Thyroid gland (tissue), 4 donors: Measurements from ENCODE around the gene MERTK.

Experiments used
- POLR2A ChIP-seq, 2 donors: fragments of 450-650 bp; IDR thresholded peaks; one replicate each; pipeline ENCODE4 v1.6.1; 2017; ENCODE audit warnings: antibody characterized with exemption in 2 of 2, mild to moderate bottlenecking in 2 of 2, moderate library complexity in 1 of 2
- TF ChIP-seq, protein P1 (sequence below), 6 experiments: fragments of 200-600 bp in 3 of 6; fragments of 450-650 bp in 3 of 6; sonication (generic) in 3 of 6; IDR thresholded peaks; one replicate each; pipeline ENCODE4 v1.5.1; 2016 to 2019; ENCODE audit warnings: antibody characterized with exemption in 6 of 6, mild to moderate bottlenecking in 2 of 6, inconsistent platforms in 1 of 6, moderate library complexity in 1 of 6

DNA sequence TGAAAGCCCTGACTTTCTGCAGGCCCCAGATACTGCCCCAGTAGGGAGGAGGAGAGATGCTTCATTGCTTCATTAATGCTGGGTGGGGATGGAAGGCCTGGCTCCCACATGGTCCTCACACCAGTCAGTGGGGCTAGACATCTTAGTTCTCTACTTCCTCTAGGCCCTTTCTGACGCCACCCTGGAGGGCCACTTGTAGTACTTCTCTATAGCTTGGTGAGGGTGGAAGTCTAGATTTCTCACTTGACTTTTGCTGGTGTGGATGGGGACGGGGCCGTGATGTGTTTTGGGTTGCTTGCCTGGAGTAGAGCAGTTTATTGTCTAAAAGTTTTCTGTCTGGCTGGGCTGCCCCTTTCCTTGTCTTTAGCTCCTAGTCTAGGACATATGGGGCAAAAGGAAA, 18.7 kb downstream of the MERTK start:
- TF ChIP-seq, protein P1, sequence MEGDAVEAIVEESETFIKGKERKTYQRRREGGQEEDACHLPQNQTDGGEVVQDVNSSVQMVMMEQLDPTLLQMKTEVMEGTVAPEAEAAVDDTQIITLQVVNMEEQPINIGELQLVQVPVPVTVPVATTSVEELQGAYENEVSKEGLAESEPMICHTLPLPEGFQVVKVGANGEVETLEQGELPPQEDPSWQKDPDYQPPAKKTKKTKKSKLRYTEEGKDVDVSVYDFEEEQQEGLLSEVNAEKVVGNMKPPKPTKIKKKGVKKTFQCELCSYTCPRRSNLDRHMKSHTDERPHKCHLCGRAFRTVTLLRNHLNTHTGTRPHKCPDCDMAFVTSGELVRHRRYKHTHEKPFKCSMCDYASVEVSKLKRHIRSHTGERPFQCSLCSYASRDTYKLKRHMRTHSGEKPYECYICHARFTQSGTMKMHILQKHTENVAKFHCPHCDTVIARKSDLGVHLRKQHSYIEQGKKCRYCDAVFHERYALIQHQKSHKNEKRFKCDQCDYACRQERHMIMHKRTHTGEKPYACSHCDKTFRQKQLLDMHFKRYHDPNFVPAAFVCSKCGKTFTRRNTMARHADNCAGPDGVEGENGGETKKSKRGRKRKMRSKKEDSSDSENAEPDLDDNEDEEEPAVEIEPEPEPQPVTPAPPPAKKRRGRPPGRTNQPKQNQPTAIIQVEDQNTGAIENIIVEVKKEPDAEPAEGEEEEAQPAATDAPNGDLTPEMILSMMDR (IDR thresholded peaks at IDR 0.05) = no peak
- no peak for TF ChIP-seq POLR2A (IDR thresholded peaks at IDR 0.05)
